ACHN (cell line): ENCODE data around the gene PKNOX2.

Experiments used
- DNase-seq: peaks from one replicate; pipeline ENCODE4 v3.0.0-alpha.2; 2015
- in situ Hi-C: cut with HindIII; loops from 2 replicates; pipeline ENCODE4 v1.10.0; 2017; ENCODE audit warnings: low sequenced_read_pairs, low pct_ligation_motif_present, low pct_unique_long_range_greater_than_20kb

The PKNOX2 gene

DNA sequence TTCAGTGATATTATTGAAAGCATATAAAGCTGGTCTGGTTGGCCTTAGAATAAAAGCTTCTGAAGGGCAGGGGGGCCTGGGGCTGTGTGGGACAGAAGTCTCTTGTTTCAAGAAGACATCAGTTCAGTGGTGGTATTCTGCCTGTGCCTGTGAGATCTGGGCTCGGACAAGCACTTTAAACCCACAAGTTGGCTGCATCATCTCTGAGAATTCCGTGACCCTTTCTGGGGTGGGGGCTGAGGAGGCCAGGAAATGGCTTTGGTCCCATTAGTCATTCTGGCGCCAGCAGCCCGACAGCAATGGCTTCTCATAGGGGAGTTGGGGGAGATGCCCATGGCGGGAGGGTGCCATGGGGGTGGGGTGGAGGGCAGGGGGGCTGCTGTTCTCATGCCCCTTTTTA is 104.1 kb downstream of the PKNOX2 start:
- in situ Hi-C loops: no loop called here
- DNase-seq: no peak

DNA sequence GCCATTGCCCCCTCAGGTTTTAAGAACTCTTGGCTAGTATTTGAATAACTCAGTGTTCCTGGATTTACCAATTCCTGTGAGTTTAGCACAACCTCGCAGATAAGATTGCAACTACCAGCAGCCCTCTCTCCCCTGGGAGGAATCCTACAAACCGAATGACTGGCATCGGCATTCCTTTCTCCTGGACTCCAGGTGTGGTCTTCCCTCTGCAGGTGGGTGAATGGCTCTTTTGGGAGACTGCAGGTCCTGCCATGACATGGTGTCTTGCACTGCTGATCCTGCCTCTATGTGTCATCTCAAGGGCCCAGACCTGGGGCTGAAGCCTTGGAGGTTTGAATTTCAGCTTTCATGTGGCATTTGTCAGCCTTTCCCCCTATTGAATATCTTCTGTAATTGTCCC is 105.6 kb downstream of the PKNOX2 start:
- in situ Hi-C loops: no loop called here
- no peak for DNase-seq

DNA sequence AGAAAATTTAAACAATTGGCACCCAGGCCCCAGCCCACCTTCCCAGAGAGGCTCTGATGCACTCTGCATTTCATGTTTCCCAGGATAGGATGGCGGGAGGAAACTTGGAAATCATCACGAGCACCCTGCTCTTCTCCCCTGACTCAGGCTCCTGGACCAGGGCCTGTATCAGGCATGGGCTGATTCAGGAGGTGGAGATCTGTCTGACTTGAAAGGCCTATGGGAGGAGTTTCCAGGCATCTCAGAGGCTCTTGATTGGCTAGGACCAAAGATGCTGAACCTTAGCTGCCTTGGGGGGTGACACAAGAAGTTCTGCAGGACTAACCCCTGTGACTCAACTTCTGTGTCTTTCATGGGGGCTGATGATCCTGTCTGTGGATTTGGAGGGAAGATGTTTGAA is 106.2 kb downstream of the PKNOX2 start:
- no peak for DNase-seq

DNA sequence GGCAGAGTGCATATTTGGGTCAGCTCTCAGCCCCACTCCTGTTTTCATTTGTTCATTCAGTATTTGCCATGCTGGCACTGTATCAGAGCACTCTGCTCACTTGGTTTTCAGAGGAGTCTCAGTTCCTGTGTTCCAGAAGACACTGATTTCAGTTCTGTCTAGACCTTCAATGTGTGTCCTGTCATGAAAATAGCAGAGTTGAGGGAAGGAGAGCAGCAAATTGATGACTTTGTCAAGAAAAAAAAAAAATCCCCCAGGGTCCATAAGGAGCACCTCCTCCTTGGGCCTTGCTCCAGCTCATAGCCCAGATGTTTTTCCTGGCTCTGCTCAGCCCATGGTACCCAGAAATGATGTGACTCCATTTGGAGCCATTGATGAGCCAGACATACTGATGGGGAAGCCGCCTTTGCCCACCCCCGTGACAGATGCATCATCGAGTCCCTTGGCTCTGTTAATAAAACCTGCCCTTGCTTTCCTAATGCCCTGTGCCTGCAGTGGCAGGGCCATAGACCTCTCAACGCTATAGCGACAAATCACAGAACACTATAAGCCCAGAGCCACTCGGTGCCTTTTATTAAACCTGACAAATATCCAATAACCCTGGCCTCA is 107.0 kb downstream of the PKNOX2 start:
- in situ Hi-C loops: no loop called here
- no peak for DNase-seq

More for the DNA sequence above, 106.2 kb downstream of the PKNOX2 start:
- in situ Hi-C loops: no loop called here

DNA sequence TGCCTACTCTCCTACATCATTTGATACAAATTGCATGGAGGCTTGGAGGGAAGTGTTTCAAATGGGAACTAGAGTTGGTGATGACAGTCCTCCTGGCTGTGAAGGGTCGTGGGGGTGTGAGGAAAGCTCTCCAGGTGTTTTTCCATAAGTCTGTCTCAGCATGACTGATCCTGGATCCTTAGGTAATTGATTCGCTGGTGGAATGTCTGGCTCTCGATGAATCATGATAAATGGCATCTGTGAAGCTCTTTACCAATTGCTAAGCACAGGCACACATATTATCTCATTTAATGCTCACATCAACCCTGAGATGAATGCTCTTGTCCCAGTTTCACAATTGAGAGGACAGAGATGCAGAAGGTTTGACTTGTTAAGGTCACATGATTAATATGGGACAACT is 107.5 kb downstream of the PKNOX2 start:
- DNase-seq: no peak
- in situ Hi-C loops: no loop called here

DNA sequence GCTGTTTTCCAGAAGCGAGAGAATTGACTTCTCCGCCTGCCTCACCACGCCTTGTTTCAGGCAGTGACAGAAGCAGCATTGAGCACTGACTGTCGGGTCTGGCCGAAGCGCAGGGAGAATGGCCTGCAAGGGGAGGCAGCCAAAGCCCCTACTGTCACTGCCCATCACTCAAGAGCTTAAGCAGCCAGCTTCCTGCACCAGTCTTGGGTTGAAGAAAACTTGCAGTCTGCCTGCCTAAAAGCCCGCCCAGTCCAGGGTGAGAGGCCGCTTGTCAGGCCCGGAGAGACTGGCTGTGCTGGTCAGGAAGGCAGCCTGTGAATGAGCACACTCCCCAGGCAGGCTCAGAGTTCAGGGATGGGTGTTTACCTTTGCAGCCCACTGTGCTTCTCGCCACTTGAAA is 108.3 kb downstream of the PKNOX2 start:
- no peak for DNase-seq
- in situ Hi-C loops: no loop called here

DNA sequence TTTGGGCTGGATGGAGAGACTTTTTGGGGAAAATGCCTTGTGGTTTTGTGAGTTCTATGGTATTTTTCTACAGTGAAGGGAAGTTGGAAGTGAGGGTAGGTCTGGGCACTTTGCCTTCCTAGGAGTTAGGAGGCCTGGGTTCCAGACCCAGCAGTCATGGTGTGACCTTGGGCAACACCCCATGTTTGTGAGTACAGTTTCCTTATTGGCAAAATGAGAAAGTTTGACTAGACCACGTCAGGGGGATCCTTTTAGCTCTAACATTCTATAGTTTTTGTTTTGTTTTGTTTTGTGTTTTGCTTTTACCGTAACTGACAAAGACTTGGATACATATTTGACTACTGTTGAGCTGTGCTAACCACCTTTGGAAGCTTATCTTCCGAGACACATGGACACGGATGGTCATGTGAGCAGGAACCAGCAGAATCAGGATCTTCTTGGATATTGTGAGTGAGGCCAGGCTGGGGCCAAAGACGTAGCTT is 109.0 kb downstream of the PKNOX2 start:
- no peak for DNase-seq
- in situ Hi-C loops: no loop called here

DNA sequence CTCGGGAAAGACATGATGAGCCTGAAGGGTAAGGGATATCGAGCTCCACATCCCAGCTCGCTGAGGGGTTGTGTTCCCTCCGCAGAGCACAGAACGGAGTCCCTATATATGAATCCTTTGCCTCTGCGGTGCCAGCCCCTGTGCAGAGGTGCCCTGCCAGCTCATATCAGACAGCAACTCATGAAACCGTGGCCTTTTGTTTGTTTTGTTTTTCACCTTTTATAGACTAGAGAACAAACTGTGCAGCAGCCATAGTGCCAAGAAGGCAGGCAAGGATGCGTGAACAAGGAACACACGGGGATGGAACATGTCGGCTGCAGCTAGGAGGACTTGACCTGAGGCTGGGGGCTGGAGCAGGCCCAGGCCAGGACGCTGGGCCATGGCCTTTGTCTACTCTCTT is 109.8 kb downstream of the PKNOX2 start:
- no peak for DNase-seq
- in situ Hi-C loops: no loop called here

DNA sequence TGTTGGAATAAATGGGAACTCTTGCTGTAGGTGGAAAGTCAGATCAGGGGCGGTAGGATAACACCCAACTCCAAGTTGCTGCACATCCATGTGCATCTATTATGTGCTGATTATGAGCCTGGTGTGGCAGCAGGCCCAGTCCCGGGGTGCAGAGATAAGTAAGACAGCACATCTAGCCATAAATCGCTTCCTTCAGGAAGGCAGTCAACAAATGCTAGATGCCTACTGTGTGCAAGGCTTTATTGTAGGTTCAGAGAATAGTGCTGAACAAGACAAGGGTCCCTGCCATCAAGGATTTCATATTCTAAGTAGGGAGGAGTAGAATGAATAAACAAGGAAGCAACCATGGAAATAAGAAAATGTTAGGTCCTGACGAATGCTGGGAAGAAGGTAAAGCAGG is 110.2 kb downstream of the PKNOX2 start:
- DNase-seq: no peak
- in situ Hi-C loops: no loop called here

DNA sequence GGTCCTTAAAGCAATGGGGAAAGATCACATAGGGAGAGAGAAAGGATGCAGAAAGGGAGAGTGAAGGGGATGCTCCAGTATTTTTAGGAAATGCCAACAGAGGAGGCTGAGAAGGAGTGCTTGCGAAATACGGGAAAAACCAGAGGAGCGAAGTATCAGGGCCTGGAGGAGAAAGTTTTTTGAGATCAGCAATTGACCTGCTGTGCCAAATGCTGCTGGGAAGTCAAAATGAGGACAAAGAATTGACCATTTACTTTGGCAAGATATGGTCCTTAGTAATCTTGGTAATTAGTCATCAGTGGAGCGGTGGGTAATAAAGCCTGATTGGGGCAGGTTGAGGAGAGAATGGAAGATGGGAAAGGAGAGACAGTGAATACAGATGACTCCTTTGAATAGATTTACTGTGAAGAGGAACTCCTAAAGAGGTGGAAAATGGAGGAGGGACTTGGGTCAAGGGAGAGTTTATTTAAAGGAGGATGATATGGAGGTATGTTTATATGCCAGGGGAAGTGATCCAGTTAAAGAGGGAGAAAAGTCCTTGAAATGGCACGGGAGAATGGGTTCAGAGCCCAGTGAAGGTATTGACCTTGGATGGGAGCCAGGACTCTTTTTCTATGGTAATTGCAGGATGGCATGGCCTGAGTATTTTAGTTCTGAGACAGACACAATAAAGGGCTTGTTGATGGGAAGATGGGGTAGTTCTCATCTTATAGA is 111.5 kb downstream of the PKNOX2 start:
- DNase-seq: no peak
- in situ Hi-C loops: no loop called here

DNA sequence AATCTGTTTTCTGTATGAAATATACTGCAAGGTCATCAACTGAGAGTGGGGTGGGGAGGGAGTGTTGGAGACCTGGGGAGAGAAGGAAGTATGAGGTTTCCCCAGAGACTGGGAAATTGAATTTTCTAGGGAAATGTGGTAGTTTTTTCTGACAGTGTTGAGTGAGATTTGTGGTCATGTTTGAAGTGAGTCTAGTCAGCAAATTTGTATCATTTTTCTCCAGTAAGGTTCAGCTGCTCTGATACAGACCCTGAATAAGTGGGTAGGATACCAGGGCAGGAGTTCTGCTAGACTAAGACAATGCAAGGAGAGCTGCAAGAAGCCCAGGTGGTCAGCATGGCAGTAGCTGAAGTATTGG is 112.0 kb downstream of the PKNOX2 start:
- in situ Hi-C loops: no loop called here
- no peak for DNase-seq

DNA sequence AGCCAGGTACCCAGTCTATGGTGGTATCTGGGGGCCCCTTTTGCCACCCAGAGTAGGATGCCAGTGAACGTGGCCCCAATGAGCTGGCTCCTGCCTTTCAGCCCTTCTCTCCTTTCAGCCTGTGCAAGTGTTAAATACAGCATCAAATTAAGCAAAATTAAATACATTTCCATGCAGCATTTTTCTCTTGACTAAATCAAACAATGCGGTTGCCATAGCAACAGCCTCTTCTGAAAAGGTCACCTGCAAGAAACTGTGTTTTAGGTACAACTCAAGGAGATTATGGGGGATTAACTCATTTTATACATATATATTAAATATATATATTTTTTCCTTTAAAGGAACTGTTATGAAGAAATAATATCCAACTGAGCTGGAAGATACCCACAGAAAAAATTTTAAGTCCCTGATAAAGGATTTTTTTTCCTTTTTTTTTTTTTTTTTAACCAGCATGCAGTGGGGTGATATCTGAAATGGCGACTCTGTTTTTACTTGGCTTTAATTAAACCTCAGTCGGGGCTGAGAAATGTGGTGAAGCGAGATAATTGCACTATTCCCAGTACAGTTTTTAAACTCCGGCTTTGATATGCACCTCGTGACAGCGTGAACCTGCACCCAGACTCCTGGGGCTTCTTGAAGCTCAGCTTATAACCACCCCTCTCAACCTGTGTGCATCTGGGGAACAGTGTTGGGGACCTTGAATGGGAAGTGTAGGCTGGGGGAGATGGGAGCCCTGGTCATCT is 115.3 kb downstream of the PKNOX2 start:
- no peak for DNase-seq
- in situ Hi-C loops: no loop called here

DNA sequence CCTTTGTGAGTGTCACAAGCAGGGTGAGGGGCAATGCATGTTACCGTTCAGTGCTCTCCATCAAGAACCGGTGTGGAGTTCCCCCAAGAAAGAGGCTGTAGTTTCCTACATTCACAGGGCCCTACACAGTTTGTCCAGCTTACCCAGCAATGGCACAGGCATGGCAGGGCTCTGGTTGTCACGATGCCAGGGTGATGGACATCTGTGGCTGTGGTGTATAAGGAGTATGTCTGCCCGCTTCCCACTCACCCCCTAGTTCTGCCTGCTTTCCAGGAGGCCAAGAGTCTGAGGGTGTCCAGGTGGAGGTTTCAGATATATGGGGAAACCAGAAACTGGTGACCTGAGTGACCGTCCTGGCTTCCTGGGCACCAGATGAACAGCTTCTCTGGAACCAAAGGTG is 116.1 kb downstream of the PKNOX2 start:
- no peak for DNase-seq
- in situ Hi-C loops: no loop called here

DNA sequence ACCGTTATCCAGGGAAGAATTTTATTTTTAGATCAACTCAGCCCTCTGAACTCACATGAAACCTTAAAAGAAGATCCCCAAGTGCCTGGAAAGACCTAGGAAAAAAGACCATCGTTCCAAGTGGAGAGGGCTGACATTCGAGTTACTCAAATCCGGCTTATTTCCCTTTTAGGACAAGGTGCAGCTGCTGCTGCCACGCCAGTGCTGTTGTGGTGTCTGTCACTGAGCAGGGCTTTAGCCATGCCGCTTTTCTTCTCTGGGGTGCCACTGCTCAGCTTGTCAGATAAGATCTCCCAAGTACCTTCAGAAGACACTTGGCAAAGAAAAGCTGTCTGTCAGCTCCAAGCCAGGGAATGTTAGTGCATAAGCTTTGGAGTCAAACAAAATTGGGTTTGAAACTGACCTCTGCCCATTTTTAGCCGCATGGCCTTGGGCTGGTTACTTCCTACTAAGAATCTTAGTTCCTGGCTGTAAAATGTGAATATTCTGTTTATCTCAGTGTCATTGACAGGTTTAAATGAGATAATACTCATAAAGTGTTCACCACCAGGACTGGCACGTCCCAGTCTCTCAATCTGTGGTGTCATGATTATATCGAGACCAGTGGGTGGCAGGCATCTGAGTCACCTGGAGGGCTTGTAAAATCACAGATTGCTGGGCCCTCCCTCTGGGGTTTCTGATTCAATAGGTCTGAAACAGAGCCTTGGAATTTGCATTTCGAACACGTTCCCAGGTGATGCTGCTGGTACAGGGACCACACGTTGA is 117.5 kb downstream of the PKNOX2 start:
- in situ Hi-C loops: no loop called here

DNA sequence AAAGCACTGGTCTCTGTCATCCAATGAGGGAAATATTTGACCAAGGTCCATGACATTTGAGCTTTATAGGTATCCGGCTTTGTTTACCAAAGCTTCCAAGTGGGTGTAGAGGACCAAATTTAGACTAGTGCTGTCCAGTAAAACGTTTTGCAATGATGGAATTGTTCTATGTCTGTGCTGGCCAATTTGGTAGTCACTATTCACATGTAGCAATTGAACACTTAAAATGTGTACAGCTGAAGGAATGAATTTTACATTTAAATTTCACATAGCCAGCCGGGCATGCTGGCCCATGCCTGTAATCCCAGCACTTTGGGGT is 118.0 kb downstream of the PKNOX2 start:
- in situ Hi-C loops: no loop called here
- DNase-seq: no peak

More for the DNA sequence above, 117.5 kb downstream of the PKNOX2 start:
- no peak for DNase-seq

DNA sequence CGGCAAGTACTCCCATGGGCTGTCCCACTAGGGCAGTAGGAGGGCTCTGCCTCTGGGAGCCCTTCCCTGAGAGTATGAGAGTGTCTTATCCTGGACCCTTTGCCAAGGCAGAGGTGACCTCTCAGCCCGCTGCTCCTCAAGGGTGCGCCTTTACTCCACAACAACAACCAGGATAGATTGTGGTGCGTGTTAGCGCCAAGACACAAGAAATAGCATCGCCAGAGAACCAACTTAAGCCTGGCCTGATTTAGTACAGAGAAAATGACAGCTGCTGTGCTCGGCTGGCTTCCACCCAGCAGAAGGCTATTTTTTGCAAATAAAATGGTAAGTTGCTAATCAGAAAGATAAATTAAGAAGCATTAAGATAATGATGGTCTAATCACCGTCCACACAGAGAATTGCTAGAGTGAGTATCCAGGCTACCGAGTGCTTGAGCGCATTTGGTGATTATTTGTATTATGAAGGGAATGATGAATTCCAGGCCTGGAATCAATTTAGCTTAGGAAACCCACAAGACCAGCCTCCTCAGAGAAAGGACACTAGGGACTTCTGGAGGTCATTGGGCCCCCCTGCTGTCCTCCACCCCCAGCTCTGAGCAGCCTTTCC is 119.8 kb downstream of the PKNOX2 start:
- in situ Hi-C loops: no loop called here

DNA sequence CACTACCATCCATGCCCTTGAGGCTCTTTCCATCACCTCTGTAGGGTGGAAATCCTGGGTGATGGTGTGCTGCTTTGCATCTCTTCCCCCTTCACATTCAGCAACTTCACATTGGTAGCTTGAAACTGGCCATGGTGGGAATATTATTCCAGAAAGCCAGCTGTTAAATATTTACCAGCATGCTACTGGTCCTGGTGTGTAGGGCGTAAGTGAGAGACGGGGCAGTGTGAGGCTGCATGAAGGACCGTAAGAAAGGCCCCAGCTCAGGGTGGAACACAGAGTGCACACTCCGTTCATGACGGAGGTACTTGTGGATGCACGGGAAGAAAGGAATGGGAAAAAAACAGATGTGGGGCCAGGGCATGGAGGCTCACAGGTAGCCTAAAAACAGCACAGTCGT is 121.3 kb downstream of the PKNOX2 start:
- no peak for DNase-seq
- in situ Hi-C loops: no loop called here

More for the DNA sequence above, 119.8 kb downstream of the PKNOX2 start:
- DNase-seq: no peak

DNA sequence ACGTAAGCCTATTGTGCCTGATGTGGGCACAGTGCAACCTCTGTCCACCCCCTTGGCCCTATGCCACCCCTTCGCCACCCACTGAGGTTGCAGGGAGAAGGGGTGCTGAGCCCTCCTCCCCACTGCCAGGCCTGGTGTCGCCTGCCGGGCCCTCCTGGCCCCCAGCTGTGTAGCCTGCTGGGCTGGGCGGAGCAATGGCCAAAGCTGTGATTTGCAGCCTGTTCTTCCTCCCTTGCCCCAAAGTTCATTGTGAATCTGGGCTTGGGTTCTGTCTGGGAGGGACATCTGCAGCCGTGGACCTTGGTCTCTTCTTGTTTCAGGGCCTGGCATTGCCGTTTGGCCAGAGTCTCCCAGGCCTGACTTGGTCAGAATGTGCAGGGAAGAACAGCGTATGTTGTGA is 121.9 kb downstream of the PKNOX2 start:
- DNase-seq: no peak
- in situ Hi-C loops: no loop called here
